ENCODE data around the gene CYP3A4. TPM values are rescaled to one million over a fixed set of nuclear protein-coding genes. Genes with fewer than 3 reads are reported as not detected.

Gene CYP3A4
- total and polyA plus RNA-seq, 2 of the 13 experiments (the other 11 are each of a cell fraction or from before 2014, with no cell fraction given), result 0.11 to 0.24 TPM

GRCh38 chr7:99733003-99733402 is 51.0 kb downstream of the CYP3A4 start (continued):
- TF ChIP-seq, protein P1, sequence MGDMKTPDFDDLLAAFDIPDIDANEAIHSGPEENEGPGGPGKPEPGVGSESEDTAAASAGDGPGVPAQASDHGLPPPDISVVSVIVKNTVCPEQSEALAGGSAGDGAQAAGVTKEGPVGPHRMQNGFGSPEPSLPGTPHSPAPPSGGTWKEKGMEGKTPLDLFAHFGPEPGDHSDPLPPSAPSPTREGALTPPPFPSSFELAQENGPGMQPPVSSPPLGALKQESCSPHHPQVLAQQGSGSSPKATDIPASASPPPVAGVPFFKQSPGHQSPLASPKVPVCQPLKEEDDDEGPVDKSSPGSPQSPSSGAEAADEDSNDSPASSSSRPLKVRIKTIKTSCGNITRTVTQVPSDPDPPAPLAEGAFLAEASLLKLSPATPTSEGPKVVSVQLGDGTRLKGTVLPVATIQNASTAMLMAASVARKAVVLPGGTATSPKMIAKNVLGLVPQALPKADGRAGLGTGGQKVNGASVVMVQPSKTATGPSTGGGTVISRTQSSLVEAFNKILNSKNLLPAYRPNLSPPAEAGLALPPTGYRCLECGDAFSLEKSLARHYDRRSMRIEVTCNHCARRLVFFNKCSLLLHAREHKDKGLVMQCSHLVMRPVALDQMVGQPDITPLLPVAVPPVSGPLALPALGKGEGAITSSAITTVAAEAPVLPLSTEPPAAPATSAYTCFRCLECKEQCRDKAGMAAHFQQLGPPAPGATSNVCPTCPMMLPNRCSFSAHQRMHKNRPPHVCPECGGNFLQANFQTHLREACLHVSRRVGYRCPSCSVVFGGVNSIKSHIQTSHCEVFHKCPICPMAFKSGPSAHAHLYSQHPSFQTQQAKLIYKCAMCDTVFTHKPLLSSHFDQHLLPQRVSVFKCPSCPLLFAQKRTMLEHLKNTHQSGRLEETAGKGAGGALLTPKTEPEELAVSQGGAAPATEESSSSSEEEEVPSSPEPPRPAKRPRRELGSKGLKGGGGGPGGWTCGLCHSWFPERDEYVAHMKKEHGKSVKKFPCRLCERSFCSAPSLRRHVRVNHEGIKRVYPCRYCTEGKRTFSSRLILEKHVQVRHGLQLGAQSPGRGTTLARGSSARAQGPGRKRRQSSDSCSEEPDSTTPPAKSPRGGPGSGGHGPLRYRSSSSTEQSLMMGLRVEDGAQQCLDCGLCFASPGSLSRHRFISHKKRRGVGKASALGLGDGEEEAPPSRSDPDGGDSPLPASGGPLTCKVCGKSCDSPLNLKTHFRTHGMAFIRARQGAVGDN (CRISPR knock-in tag; IDR thresholded peaks at IDR 0.05), result no peak
- TF ChIP-seq HMG20A (CRISPR knock-in tag; IDR thresholded peaks at IDR 0.05; ENCODE audit: borderline replicate concordance), result no peak
- TF ChIP-seq ZNF367 (CRISPR knock-in tag; IDR thresholded peaks at IDR 0.05; ENCODE audit: borderline replicate concordance), result no peak
- TF ChIP-seq DNMT1 (CRISPR knock-in tag; IDR thresholded peaks at IDR 0.05), result no peak
- no peak for TF ChIP-seq ZSCAN5A (CRISPR knock-in tag; IDR thresholded peaks at IDR 0.05; ENCODE audit: borderline replicate concordance)
- TF ChIP-seq NONO (IDR thresholded peaks at IDR 0.05), result no peak
- TF ChIP-seq NONO (CRISPR knock-in tag; conservative IDR thresholded peaks at IDR 0.05), result no peak
- no peak for TF ChIP-seq ZNF570 (CRISPR knock-in tag; IDR thresholded peaks at IDR 0.05; ENCODE audit: borderline replicate concordance)
- 0 out of 2 replicates have a peak, but pooled peaks have one; percentile 47 for TF ChIP-seq ZNF644 (CRISPR knock-in tag; IDR thresholded peaks at IDR 0.05; ENCODE audit: low read depth)
- TF ChIP-seq SOX5 (CRISPR knock-in tag; IDR thresholded peaks at IDR 0.05; ENCODE audit: borderline replicate concordance), result peak; percentile 38; the same call in 1 of the 2 replicates
- TF ChIP-seq PITX1 (CRISPR knock-in tag; IDR thresholded peaks at IDR 0.05), result peak; percentile 95
- TF ChIP-seq HDAC1 (CRISPR knock-in tag; IDR thresholded peaks at IDR 0.05), result peak; percentile 58
- no peak for TF ChIP-seq STAT5B (CRISPR knock-in tag; IDR thresholded peaks at IDR 0.05)
- peak; percentile 32; the same call in 1 of the 2 replicates for TF ChIP-seq FOXO1 (CRISPR knock-in tag; IDR thresholded peaks at IDR 0.05)
- TF ChIP-seq ZIK1 (CRISPR knock-in tag; IDR thresholded peaks at IDR 0.05; ENCODE audit: borderline replicate concordance, low read depth), result no peak
- 0 out of 2 replicates have a peak, but pooled peaks have one; percentile 24 for TF ChIP-seq ZNF232 (CRISPR knock-in tag; IDR thresholded peaks at IDR 0.05; ENCODE audit: borderline replicate concordance)
- no peak for TF ChIP-seq MXD4 (CRISPR knock-in tag; IDR thresholded peaks at IDR 0.05)
- TF ChIP-seq ZNF776 (CRISPR knock-in tag; IDR thresholded peaks at IDR 0.05), result no peak
- no peak for TF ChIP-seq RFXAP (CRISPR knock-in tag; IDR thresholded peaks at IDR 0.05; ENCODE audit: borderline replicate concordance)
- peak; percentile 56; the same call in 1 of the 2 replicates for TF ChIP-seq POGZ (CRISPR knock-in tag; IDR thresholded peaks at IDR 0.05)
- peak; percentile 79 for TF ChIP-seq BCL6 (CRISPR knock-in tag; IDR thresholded peaks at IDR 0.05)
- peak; percentile 25; the same call in 1 of the 2 replicates for TF ChIP-seq ZFX (CRISPR knock-in tag; IDR thresholded peaks at IDR 0.05; ENCODE audit: low read depth)
- peak; percentile 65; the same call in 1 of the 2 replicates for TF ChIP-seq NCOA2 (CRISPR knock-in tag; IDR thresholded peaks at IDR 0.05)

Measured in HepG2 (cell line).